Hepatocyte (in vitro differentiated cells): Measurements from ENCODE around the gene CXCL13. TPM values are rescaled to one million over a fixed set of nuclear protein-coding genes. Genes with fewer than 3 reads are reported as not detected.
A peak's percentile ranks its signal among the peaks of the same experiment; 100 is the strongest.
"Not testable (repeated sequence)": the region's sequence is repeated elsewhere in the genome, so short reads cannot be mapped to it uniquely, and the experiment has no call there.

Experiments
- DNase-seq: peaks from one replicate; pipeline ENCODE4 v3.0.0-alpha.2; 2016; ENCODE audit warnings: low spot score
- H2AFZ ChIP-seq: fragments of 200-600 bp; sonication (generic); 2 replicates; pipeline ENCODE4 v1.6.0; 2016; ENCODE audit warnings: antibody characterized with exemption, mild to moderate bottlenecking
- H3K27ac ChIP-seq: fragments of 200-600 bp; sonication (generic); 2 replicates; pipeline ENCODE4 v1.5.1; 2016; ENCODE audit warnings: mild to moderate bottlenecking
- H3K27me3 ChIP-seq: fragments of 200-600 bp; sonication (generic); 2 replicates; pipeline ENCODE4 v1.6.1; 2016
- H3K36me3 ChIP-seq: fragments of 200-600 bp; sonication (generic); replicated peaks from 2 replicates; pipeline ENCODE4 v1.5.1; 2016; ENCODE audit warnings: low read depth; ENCODE audit not compliant: insufficient read depth
- H3K4me1 ChIP-seq: fragments of 200-600 bp; sonication (generic); 2 replicates; pipeline ENCODE4 v1.5.1; 2016; ENCODE audit warnings: mild to moderate bottlenecking, moderate library complexity; ENCODE audit not compliant: insufficient read depth
- H3K4me2 ChIP-seq: fragments of 200-600 bp; sonication (generic); 2 replicates; pipeline ENCODE4 v1.6.0; 2016
- H3K4me3 ChIP-seq: fragments of 200-600 bp; sonication (generic); 2 replicates; pipeline ENCODE4 v1.5.1; 2016; ENCODE audit warnings: mild to moderate bottlenecking
- H3K79me2 ChIP-seq: fragments of 200-600 bp; sonication (generic); 2 replicates; pipeline ENCODE4 v1.6.0; 2017; ENCODE audit warnings: mild to moderate bottlenecking
- H3K9me2 ChIP-seq: fragments of 200-600 bp; sonication (generic); replicated peaks from 2 replicates; pipeline ENCODE4 v1.6.0; 2017; ENCODE audit warnings: mild to moderate bottlenecking; ENCODE audit not compliant: insufficient read depth
- H3K9me3 ChIP-seq: fragments of 200-600 bp; sonication (generic); 2 replicates; pipeline ENCODE4 v1.5.1; 2016; ENCODE audit warnings: low read depth, mild to moderate bottlenecking
- H4K20me1 ChIP-seq: fragments of 200-600 bp; sonication (generic); 2 replicates; pipeline ENCODE4 v1.6.0; 2016; ENCODE audit warnings: mild to moderate bottlenecking; ENCODE audit not compliant: insufficient read depth, poor library complexity, severe bottlenecking
- CTCF ChIP-seq: fragments of 200-600 bp; sonication (generic); IDR thresholded peaks from 2 replicates; pipeline ENCODE4 v1.5.1; 2016; ENCODE audit warnings: antibody characterized with exemption, mild to moderate bottlenecking; ENCODE audit not compliant: poor library complexity
- EZH2 ChIP-seq: fragments of 200-600 bp; sonication (generic); IDR thresholded peaks from 2 replicates; pipeline ENCODE4 v1.6.1; 2016; ENCODE audit warnings: antibody characterized with exemption, mild to moderate bottlenecking, borderline replicate concordance
- EZH2phosphoT487 ChIP-seq: fragments of 200-600 bp; sonication (generic); IDR thresholded peaks from one replicate; pipeline ENCODE4 v1.6.1; 2018; ENCODE audit warnings: antibody characterized with exemption, mild to moderate bottlenecking, low read depth, moderate library complexity; ENCODE audit not compliant: unreplicated experiment, severe bottlenecking
- WGBS: methylation state at CpG from one replicate; pipeline ENCODE4 v1.1.6; 2016; ENCODE audit warnings: low lambda C conversion rate; ENCODE audit errors: missing lambda C conversion rate; 5-methylcytosine and 5-hydroxymethylcytosine counted together
- polyA plus RNA-seq: library from polyadenylated mRNA; unstranded; fragments of >200 nt; fragmentation: Nextera tagmentation; extraction: Ambion mirVana; gene quantifications from 2 replicates; pipeline ENCODE4 v1.2.1, GENCODE V29; 2016
- total RNA-seq: library from RNA; depleted of rRNA; stranded (reverse); fragments of >200 nt; gene quantifications from 2 replicates; pipeline ENCODE4 v1.2.3, GENCODE V29; 2014

The CXCL13 gene
- total and polyA plus RNA-seq, 2 experiments from 2014 or later = 0.23 to 0.57 TPM

DNA sequence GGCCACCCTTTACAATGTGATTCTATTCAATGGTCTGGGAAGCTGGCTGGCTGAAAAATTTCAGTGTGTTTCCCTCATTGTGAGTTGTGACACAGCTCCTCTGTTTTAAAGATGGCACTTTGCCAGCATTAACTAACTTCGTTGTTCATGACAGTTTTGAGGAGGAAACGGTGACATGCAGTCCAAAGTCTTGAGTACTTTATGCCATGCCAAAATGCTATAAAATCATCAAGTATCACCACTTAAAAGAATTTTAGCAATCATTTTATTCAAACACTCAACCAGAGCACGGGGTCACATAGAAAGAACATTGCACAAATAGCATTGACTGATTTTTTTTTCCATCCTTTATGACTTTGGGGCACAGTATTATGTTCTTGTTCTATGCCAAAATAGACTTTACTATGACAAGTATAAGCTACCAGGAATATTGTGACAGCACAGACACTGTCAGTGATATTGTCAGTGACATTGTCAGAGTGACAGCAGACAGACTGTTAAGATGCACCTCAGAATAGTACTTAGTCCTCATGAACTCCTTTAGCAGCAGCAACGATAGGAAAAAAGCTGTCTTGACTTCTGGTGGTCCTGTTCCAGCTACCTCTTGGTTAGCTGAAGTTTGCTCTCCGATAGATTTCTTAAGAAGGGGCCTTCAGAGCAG is 46.7 kb downstream of the CXCL13 start:
- H3K27me3 ChIP-seq = no peaks in the 10 kb centered on the region
- WGBS = 61% methylated on average over 5 of the region's 5 CpGs
- DNase-seq = peak; percentile 27

GRCh38 chr4:77653162-77653758 is 47.6 kb downstream of the CXCL13 start:
- H2AFZ ChIP-seq = no peak overlapping the region
- H3K9me2 ChIP-seq = no peaks in the 10 kb centered on the region
- TF ChIP-seq EZH2phosphoT487 = no peak
- no peak for TF ChIP-seq EZH2
- H3K36me3 ChIP-seq = no peaks in the 10 kb centered on the region
- WGBS = 50% methylated on average over 2 of the region's 2 CpGs
- no peaks in the 10 kb centered on the region for H3K79me2 ChIP-seq
- DNase-seq = no peak
- no peak overlapping the region for H3K4me3 ChIP-seq
- peaks cover 7% of the 10 kb centered on the region for H3K4me1 ChIP-seq
- no peak overlapping the region for H3K4me2 ChIP-seq
- H3K9me3 ChIP-seq = no peaks in the 10 kb centered on the region
- no peak overlapping the region for H3K27ac ChIP-seq
- H3K27me3 ChIP-seq = no peaks in the 10 kb centered on the region
- H4K20me1 ChIP-seq = no peaks in the 10 kb centered on the region

More for the DNA sequence above, 46.7 kb downstream of the CXCL13 start:
- Histone ChIP-seq H3K36me3 (no peaks in the 10 kb centered on the region), H3K4me1 (peaks cover 7% of the 10 kb centered on the region), H3K4me2 (no peak overlapping the region), H4K20me1 (no peaks in the 10 kb centered on the region), H3K9me3 (no peaks in the 10 kb centered on the region), H3K27ac (no peak overlapping the region), H3K79me2 (no peaks in the 10 kb centered on the region), H3K9me2 (no peaks in the 10 kb centered on the region), H2AFZ (no peak overlapping the region), H3K4me3 (no peak overlapping the region)
- TF ChIP-seq CTCF (no peak), EZH2 (no peak), EZH2phosphoT487 (no peak)

DNA sequence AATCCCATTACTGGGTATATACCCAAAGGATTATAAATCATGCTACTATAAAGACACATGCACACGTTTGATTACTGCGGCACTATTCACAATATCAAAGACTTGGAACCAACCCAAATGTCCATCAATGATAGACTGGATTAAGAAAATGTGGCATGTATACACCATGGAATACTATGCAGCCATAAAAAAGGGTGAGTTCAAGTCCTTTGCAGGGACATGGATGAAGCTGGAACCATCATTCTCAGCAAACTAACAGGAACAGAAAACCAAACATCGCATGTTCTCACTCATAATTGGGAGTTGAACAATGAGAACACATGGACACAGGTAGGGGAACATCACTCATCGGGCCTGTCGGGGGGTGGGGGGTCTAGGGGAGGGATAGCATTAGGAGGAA is 54.7 kb downstream of the CXCL13 start:
- H2AFZ ChIP-seq, H3K79me2 ChIP-seq, H4K20me1 ChIP-seq, DNase-seq, H3K4me1 ChIP-seq, H3K4me2 ChIP-seq, H3K27ac ChIP-seq, H3K9me3 ChIP-seq, H3K4me3 ChIP-seq, H3K9me2 ChIP-seq, H3K27me3 ChIP-seq, H3K36me3 ChIP-seq: not testable (repeated sequence)
- 96% methylated on average over 5 of the region's 5 CpGs for WGBS

Other genes with a start within 250 kb of the CXCL13 start
- gene CNOT6L, start 213.5 kb downstream of the CXCL13 start, total RNA-seq = 20.4 and 21.0 TPM in 2 replicates
- 7.5 and 7.7 TPM in 2 replicates for gene CNOT6L, start 213.5 kb downstream of the CXCL13 start, polyA plus RNA-seq